ENCODE results near the gene CTSL.

DNA sequence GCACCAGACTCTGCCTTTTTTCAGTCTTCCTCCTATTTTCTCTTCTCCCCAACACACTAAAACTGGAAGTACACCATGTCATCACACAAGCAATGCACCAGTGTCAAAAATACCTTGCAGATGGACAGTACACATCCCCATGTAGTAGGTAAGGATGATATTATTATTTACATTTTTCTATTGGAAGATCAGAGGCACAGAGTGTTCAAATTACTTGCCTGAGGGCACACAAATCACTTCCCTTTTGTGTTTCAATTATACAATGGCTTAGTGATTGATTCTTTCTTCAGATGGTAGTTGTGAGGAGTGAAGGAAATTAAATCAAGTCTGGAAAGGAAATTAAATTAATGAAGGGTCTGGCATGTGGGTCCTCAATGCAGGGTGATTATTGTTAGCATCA lies 39.6 kb downstream of the CTSL start:
- TF ChIP-seq, protein P1, sequence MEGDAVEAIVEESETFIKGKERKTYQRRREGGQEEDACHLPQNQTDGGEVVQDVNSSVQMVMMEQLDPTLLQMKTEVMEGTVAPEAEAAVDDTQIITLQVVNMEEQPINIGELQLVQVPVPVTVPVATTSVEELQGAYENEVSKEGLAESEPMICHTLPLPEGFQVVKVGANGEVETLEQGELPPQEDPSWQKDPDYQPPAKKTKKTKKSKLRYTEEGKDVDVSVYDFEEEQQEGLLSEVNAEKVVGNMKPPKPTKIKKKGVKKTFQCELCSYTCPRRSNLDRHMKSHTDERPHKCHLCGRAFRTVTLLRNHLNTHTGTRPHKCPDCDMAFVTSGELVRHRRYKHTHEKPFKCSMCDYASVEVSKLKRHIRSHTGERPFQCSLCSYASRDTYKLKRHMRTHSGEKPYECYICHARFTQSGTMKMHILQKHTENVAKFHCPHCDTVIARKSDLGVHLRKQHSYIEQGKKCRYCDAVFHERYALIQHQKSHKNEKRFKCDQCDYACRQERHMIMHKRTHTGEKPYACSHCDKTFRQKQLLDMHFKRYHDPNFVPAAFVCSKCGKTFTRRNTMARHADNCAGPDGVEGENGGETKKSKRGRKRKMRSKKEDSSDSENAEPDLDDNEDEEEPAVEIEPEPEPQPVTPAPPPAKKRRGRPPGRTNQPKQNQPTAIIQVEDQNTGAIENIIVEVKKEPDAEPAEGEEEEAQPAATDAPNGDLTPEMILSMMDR (conservative IDR thresholded peaks at IDR 0.05; ENCODE audit: low read depth, low read length), result no peak
- no peak for TF ChIP-seq EZH2 (IDR thresholded peaks at IDR 0.05; ENCODE audit: borderline replicate concordance, low read depth, low read length, poor library complexity, severe bottlenecking)

All from A673 (cell line).